HG02938 (cell line): ENCODE measurements around the gene SH3BGR.

Experiments
- ATAC-seq: cut with Tn5 transposase; IDR thresholded peaks from one replicate; pipeline ENCODE4 v1.9.1; 2021; ENCODE audit warnings: mild to moderate bottlenecking, moderate library complexity; ENCODE audit not compliant: unreplicated experiment

Gene SH3BGR

DNA sequence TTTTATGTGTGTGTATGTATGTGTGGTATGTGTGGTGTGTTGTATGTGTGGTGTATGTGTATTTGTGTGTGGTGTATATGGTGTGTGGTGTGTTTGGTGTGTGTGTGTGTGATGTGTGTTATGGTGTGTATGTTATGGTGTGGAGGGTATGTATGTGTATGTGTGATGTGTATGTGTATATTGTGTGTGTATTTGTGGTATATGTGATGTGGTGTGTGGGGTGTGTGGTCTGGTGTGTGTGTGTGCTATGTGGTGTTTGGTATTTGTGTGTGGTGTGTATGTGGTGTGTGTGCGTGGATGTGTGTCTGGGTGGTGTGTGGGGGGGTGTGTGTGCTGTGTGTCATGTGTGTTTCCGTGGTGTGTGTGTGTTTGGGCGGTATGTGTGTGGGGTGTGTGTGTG, 59.3 kb downstream of the SH3BGR start:
- ATAC-seq: no peak

- no peak for ATAC-seq
Observed at GRCh38 chr21:39513735-39514134, 62.0 kb downstream of the SH3BGR start.

- ATAC-seq: no peak
Observed at GRCh38 chr21:39515684-39516472, 64.1 kb downstream of the SH3BGR start.

DNA sequence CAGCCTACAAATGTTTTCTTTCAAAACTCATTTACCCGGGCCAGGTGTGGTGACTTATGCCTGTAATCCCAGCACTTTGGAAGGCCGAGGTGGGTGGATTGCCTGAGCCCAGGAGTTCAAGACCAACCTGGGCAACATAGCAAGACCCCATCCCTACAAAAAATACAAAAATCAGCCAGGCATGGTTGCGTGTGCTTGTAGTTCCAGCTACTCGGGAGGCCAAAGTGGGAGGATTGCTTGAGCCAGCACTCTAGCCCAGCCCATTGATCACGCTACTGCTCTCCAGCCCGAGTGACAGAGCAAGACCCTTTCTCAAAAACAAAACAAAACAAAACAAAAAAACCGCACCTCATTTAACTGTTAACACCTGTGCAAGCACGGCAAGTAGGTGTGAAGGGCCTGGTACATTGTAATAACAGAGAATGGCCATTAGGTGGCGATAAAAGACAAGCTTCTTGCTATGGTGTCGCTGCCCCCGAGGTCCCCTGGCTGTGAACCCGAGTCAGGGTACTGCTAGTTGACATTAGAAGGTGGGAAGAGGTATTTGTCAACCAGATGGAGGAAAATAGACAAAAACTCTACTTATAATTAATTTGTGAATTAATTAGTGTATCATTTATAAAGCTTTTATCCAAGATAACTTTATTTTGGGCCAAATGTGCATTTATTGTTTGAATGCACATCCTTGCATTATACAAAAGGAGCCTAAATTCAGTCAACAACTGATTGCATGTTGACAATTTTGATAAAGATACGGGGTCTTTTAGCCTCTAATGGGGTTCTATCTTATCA, 66.5 kb downstream of the SH3BGR start:
- ATAC-seq: peak; percentile 72

DNA sequence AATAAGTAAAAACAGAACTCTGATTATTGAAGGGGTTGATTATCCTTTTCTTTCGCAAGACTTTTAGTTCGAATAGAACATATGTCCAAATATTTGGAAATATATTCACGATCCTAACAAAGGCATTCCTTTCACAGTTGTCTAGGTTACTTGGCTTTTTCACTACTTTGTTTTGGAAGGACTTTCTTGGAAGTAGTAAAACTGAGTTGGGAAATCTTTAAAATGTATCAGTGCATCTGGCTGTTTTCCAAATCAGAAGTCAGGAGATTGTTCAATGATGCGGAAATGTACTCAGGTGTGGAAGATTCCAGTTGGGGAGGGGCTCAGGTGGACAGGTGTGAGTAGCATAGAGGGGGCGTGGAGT, 67.1 kb downstream of the SH3BGR start:
- no peak for ATAC-seq

DNA sequence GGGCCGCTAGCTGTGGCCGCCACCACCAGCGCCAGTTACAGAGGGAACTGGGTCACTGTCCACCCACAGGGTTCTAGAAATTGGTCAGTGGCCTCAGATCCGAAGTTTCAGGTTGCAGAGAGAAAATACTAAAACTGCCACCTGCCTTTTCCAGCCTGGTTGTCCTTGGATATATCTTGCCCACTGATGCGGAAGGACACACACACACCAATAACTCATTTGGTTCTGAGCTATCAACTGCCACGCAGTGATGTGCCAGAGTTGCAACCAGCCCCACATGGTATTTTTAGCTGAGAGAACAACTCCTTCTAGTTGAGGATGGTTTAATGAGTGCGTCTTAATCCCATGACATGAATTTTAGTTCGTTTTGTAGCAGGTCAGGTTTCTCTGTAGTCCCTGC, 68.1 kb downstream of the SH3BGR start:
- no peak for ATAC-seq

GRCh38 chr21:39523399-39523798, 71.6 kb downstream of the SH3BGR start:
- no peak for ATAC-seq

- ATAC-seq: no peak
Observed at GRCh38 chr21:39523915-39524314, 72.1 kb downstream of the SH3BGR start.

DNA sequence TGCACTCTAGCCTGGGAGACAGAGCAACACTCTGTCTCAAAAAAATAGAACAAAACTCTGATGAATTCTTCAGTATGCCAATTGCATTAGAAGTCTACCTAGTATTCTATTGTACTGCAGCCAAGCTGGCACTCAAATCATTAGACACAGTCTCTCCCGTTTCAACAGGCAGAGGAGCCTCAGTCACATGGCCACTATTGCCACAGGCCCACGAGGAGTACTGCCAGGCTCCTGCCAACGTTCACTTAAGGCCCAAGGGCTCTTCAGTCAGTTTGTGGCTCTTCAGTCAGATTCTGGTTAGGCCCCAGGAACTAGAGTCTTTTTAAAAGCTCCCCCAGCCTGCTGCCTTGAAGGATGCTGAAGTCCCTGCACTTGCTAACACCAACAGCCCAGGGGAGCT, 73.4 kb downstream of the SH3BGR start:
- no peak for ATAC-seq

GRCh38 chr21:39525601-39526000, 73.8 kb downstream of the SH3BGR start:
- ATAC-seq: no peak

DNA sequence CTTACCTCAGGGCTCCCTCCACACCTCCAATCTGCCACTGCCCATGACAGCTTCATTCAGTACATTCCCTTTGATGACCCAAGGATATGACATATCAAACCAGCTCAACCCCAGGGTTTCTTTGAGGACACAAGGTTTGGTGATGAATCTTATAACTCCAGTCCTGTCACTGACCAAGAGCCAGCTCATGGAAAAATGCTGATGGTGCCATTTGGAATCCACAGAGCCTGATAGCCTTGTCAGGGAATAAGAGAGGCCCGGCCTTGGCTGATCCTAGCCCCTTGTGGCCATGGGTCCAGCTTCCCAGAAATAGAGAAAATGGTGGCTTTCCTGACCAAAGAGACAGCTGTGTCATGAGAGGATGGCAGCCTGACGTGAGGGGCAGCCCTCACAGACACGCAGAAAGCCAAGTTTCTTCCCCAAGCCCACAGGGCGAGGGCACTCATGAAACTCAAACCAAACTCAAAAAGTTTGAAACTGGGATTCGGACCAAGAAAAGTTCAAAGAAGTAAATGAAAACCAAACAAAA, 75.4 kb downstream of the SH3BGR start:
- no peak for ATAC-seq

DNA sequence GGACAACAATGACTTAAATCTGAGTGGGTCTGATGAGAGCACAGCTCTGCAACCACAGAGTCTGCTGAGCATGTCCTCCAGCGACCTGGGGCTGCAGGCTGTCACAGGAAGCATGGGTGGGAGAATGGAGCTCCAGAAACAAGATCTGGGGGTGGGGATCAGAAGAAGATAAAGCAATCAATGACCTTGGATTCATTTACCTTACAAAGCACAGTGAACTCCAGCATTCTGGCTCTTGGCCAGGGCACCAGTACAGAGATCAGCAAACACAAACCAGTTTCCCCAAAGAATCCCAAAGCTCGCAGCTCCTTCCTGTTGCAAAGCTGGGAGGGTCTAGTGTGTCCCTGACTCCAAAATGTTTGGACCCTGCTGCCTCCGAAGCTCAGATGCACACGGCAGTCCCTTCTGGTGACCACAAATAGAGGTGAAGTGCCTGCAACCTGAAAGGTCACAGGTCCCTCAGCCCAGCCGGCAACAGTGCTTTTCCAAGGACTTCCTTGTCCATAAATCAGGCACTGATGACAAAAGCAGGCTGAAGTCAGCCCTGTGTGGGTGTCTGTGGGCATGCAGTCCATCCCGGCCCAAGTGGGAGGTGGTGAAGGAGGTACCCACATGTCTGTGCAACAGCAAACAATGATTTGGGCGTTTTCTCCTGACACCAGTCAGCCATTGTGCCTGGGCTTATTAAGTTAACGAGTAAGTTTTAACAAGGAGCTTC, 76.1 kb downstream of the SH3BGR start:
- no peak for ATAC-seq

GRCh38 chr21:39529026-39529425, 77.3 kb downstream of the SH3BGR start:
- ATAC-seq: no peak

- no peak for ATAC-seq
Observed at GRCh38 chr21:39531064-39531463, 79.3 kb downstream of the SH3BGR start.

DNA sequence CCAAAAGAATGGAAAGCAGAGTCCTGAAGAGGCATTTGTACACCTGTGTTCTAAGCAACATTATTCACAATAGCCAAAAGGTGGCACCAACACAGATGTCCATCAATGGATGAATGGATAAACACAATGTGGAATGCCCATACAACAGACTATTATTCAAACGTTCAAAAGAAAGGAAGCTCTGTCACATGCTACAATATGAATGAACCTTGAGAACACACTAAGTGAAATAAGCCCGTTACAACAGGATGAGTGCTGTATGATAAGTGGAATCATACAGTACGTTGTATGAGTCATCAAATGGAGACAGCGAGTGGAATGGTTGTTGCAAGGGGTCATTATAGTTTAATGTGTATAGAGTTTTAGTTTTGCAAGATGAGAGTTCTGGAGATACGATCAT, 80.1 kb downstream of the SH3BGR start:
- ATAC-seq: no peak

DNA sequence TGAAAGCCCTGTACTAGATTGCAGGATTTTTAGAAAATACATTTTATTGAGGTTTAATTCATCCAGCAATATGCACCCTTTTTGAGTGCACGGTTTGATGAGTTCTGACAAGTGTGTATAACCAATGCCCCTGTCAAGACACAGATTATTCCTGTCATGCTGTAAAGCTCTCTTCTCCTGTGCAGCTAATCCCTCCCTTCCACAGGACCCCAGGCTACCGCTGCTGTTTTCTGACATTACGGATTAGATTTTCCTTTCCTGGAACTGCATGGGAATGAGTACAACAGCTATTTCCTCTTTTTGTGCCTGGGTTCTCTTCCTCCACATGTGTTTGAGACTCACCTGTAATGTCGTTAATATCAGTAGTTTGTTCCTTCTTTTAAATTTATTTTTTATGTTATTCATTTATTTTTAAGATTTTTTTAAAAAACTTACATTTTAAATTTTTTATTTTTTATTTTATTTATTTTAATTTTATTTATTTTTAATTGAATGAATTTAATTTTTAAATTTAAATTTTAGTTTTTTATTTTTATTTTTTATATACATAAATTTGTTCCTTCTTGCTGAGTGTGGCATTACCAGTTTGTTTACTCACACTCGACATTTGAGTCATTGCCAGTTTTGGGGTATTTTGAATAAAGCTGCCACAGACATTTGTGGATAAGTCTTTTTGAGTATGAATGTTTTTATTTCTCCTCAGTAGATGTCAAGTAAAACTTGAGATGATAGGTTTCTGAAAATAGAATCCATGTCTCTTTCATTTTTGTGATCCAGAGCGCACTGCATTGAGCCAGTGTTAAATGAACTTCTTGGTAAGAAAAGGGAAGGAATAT, 82.0 kb downstream of the SH3BGR start:
- ATAC-seq: no peak

DNA sequence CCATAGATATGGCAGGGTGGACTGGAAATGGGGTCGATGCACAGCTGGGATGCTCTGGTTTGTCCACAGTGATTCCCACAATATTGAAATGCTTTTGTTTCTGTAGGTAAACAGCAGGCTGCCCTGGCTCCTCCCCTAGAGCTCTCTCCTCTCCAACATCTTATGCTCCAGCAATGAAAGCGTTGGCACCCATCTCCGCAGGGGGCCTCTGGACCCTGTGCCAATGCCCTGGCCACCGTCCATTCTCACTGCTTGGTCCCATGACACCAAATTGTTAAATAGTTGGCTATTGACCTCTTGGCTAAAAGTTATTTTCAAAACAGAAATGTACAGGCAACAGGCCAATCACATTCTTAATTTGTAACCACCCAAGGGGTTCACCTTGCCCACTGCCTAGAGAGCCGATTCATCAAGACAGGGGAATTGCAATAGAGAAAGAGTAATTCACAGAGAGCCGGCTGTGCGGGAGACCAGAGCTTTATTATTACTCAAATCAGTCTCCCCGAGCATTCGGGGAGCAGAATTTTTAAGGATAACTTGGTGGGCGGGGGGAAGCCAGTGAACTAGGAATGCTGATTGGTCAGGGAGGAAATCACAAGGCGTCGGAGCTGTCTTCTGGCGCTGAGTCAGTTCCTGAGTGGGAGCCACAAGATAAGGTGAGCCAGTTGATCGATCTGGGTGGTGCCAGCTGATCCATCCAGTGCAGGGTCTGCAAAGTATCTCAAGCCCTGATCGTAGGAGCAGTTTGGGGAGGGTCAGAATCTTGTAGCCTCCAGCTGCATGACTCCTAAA, 84.1 kb downstream of the SH3BGR start:
- ATAC-seq: no peak

GRCh38 chr21:39536835-39537234, 85.1 kb downstream of the SH3BGR start:
- no peak for ATAC-seq

DNA sequence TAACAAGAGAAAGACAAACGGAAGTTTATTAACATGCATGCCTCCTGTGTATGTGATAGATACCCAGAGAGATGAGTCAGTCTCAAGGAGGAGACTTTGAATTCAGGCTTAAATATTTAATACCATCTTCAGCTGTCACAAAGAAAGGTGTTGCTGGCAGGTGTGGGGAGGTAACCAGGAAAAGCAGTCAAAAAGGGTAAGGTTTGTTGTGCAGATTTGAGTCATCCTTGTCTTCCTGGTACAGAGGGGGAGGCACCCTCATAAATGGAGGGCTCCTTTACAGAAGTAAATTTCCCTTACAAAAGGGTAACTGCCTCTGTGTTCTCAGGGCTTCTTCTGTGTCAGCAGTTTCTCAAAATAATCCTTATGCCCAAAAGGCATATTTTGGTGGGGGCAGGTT, 85.8 kb downstream of the SH3BGR start:
- no peak for ATAC-seq
